HG02763 (cell line): ENCODE data around the gene CCDC12.
A peak's percentile ranks its signal among the peaks of the same experiment; 100 is the strongest.

ENCODE experiments used
- ATAC-seq: cut with Tn5 transposase; IDR thresholded peaks from one replicate; pipeline ENCODE4 v1.9.1; 2021; ENCODE audit warnings: mild to moderate bottlenecking, moderate library complexity; ENCODE audit not compliant: unreplicated experiment

CCDC12 gene

DNA sequence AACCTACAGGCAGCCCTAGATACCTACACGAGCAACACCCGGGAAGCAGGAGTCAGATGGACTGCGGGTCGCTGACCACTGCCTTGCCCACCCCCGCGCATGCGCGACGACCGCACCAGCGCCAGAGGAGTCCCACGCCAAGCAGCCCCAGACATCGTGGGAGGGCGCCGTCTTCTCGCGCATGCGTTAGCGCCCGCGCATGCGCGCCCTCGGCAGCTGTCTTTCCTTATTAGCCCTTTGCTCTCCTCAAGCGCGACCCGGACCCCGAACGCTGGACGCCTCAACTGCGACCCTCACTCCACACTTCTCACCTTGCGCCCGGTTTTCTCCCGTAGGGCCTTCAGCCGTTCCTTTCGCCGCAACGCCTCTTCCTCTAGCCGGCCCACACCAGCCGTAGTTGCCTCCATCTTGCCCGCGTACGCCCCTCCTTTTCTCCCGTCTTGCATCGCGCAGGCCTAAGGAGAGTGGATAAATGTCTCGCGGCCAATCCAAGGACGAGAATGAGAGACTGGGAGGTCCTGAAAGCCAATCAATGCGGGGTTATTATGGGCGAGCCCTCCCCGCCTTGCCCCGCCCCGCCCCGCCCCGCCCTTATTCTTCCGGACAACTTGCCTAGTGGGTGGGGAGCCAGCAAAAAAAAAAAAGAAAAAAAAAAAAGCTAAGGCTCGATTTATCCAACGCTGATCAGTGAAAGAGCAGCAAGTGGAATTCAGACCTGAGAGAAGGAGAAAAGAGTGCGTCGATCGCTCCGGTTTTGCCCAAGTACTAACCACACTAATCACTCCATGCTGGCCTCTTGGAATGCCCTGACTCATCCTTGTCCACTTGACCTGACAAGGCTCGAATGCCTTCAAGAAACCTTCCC is at the start of gene CCDC12:
Gene CCDC12, minus strand, starts transcription at position 420 of the 865 bp plus-strand sequence. Its CDS starts 13 bp downstream, at position 407.
- peak; percentile 71 for ATAC-seq

- no peak for ATAC-seq
These were observed 48.4 kb upstream of the CCDC12 start for GRCh38 chr3:47024932-47025331.

DNA sequence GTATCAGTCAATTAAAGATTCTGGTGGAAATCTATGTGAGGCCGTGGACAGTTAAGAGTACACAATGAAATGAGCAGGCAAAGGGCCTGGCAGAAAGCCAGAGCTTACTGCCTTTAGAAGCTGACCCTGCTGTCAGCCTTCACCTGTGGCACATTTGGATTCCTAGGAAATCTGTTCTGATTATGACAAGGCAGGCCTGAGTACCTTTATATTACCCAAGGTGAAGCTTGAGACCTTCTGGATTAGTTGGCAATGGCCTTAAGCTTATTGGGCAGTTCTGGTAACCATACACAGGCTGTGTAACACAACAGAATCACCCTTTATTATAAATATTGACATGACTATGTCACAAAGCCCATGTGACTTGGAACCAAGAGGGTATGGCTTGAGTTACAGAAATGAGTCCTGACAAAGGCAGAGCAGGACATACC is 46.1 kb upstream of the CCDC12 start:
- ATAC-seq = no peak

- ATAC-seq = no peak
These were observed 43.8 kb upstream of the CCDC12 start for GRCh38 chr3:47020311-47020710.

- no peak for ATAC-seq
These were observed 42.7 kb upstream of the CCDC12 start for GRCh38 chr3:47019201-47019600.

DNA sequence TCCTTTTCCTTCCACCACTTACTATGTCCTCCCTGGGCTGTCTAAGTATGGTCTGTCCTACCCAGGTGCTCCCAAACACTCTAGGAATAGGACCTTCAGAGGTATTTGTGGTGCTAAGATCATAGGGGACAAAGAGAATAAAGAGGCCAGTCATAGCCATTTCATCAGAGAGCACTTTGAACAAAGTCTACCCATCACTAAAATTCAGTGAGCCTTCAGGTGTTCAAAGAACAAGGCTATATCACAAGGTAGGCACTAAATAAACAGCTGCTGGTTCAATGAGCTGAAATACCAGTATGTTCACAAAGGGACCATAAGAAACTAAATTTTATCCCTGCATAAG is 41.7 kb upstream of the CCDC12 start:
- no peak for ATAC-seq

- no peak for ATAC-seq
These were observed 41.1 kb upstream of the CCDC12 start for GRCh38 chr3:47017504-47018268.

- no peak for ATAC-seq
These were observed 40.4 kb upstream of the CCDC12 start for GRCh38 chr3:47016934-47017435.

DNA sequence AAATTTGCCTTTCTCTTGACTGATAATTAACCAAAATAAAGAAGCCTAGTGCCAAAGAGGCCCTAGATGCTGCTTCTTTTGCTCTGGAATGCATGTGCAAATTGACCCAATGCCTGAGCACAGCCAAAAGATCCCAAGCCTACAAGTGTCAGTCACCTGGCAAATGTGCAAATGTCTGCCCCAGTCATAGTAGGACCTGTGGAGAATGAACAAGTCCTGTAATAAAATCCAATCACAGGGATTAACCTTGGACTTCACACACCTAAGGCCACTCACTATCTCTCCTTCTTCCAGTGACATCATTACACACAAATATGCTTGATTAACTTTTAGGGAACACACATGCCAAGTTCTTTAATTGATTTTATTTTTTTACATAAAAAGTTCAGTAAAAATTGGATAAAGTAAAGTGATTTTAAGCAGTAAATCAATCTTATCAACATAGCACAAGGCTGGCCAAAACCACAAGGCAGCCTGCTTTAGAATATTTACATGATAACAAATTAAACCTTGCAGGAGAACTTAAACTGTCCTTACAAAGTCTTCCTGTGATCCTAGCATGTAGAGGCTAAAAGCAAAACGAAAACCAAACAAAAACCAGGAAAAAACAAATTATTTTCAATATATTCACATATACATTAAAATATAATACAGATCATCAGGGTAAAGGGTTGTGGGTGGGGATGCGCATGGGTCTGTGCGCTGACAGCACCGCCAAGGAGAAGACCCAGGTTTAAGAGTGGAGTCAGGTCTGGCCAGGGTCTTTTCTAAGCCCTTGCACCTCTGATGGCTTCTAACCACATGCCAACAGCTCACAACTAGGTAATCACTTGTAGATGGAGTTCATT is 39.8 kb upstream of the CCDC12 start:
- ATAC-seq = no peak

DNA sequence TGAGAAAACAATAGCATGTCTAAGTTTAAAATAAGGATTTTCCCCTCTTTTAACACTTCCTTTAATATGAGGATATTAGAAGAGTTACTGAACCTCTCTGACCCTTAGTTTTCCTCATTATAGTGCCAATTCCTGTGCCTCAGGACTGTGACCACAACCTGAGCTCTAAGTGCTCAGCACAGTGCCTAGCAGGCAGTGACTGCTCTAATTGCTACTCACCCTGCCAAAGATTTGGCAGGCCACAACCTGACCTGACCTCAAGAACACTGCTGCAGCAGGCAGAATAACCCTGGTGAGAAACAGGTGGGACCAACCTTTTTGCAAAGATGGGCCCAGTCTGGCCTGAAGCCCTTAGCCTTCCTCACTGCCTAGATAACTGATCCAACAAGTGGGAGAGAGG is 38.6 kb upstream of the CCDC12 start:
- ATAC-seq = no peak

GRCh38 chr3:47014036-47014435 is 37.5 kb upstream of the CCDC12 start:
- ATAC-seq = no peak

GRCh38 chr3:47013231-47013630 is 36.7 kb upstream of the CCDC12 start:
- no peak for ATAC-seq

GRCh38 chr3:47012342-47013230 is 36.0 kb upstream of the CCDC12 start:
- ATAC-seq = no peak

DNA sequence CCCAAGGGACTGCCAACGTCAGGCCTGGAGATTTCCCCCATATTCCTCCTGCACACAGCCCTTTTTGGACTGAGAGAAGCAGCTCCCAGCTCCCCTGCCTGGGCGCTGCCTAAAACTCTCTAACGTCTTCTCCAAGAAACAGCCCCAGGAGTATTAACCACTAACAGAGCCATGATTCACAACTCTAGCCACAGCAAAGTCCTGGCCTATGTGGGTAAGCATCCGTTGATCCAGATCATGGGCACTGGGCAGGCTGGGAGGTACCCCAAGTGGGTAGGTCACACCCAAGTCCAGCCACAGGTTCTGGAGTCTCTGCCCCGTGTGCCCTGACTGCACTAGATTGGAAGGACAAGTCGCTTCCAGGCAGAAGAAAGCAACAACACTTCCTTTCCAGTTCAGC is 34.8 kb upstream of the CCDC12 start:
- ATAC-seq = no peak

GRCh38 chr3:47010910-47011309 is 34.4 kb upstream of the CCDC12 start:
- no peak for ATAC-seq

DNA sequence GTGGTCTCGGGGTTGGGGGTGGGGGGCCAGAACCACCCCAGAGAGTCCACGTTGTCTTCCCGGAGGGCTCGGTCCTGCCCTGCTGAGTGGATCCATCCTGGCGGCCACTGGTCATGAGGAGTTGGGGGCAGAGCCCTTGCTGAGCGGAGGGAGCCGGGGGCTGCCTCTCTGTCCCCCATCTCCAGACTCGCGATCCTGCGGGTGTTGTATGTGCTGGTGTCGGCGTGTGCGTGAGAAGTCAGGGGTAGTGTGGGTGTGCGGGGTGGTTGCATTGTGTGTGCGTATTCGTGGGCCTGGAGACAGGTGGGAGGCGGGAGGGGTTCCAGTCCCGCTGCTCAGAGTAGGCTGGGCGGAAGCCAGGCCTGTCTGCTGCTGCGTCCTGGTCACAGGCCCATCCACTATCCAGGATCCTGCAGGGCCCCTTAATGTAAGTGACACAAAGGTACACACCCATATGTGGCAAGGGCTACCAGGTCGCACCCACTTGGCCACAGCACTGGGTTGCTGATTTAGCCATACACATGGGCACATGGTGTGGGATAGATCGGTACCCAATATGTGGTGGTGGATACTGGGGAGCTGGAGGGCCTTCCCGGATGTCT is 33.7 kb upstream of the CCDC12 start:
- ATAC-seq = no peak

DNA sequence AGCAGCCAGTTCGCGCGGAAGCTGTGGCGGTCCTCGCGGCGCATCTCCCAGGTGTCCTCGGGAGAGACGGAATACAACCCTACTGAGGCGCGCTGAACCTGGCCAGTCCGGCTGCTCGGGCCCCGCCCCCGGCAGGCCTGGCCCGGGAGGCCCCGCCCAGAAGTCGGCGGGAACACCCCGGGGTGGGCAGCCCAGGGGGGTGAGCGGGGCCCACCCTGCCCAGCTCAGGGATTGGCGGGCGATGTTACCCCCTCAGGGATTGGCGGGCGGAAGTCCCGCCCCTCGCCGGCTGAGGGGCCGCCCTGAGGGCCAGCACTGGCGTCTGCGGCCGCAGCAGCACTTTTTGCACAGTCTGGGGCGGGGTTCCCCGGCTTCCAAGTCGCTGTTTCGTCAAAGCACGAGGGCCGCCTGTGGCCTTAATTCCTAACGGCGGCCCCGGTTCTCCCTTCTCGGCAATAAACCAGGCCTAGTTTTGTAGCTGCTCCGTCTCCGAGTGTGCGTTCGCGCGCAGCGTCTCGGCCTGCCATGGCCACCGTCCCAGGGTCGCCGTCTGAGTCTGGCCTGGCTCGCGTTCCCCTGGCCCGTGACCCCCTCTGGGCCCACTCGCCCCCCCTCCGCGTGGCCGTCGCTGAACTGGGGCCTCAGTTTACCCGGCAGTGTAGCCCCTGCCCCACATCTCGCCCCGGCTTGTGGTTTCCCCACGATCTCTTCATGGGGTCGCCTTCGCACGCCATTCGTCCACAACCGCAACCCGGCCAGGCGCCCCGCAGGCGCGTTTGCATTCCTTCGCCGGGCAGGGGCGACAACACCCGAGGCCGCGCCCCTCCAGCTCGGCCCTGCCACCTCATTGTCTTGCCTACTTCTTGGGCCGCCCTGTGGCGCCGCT is 32.9 kb upstream of the CCDC12 start:
- ATAC-seq = peak; percentile 82

- no peak for ATAC-seq
These were observed 32.3 kb upstream of the CCDC12 start for GRCh38 chr3:47008851-47009224.
